SK-N-SH (cell line): Measurements from ENCODE around the gene GSE1.

Experiments used
- CTCF ChIP-seq: fragments of 200-600 bp; sonication (generic); IDR thresholded peaks from 2 replicates; pipeline ENCODE4 v1.6.1; 2017; ENCODE audit warnings: antibody characterized with exemption, mild to moderate bottlenecking, moderate library complexity
- TAF1 ChIP-seq: IDR thresholded peaks from 2 replicates; pipeline ENCODE4 v1.6.1; 2012; ENCODE audit warnings: low read depth, mild to moderate bottlenecking, low read length, moderate library complexity, borderline replicate concordance

GRCh38 chr16:85678821-85679220 is 65.7 kb downstream of the GSE1 start:
- TF ChIP-seq CTCF (no peak), TAF1 (no peak)
